ENCODE results near the gene TRIML1. TPM values are rescaled to one million over a fixed set of nuclear protein-coding genes. Genes with fewer than 3 reads are reported as not detected.

TRIML1 gene
- total RNA-seq, 1 donor from 2014 or later = not detected

Other genes starting within 250 kb of the TRIML1 start
- not detected for gene ZFP42, start 143.7 kb upstream of the TRIML1 start, total RNA-seq
- not detected for gene TRIML2, start 29.8 kb upstream of the TRIML1 start, total RNA-seq